ENCODE data around the gene PCDHGA3.
"Not testable (repeated sequence)": the region's sequence is repeated elsewhere in the genome, so short reads cannot be mapped to it uniquely, and the experiment has no call there.

The PCDHGA3 gene

DNA sequence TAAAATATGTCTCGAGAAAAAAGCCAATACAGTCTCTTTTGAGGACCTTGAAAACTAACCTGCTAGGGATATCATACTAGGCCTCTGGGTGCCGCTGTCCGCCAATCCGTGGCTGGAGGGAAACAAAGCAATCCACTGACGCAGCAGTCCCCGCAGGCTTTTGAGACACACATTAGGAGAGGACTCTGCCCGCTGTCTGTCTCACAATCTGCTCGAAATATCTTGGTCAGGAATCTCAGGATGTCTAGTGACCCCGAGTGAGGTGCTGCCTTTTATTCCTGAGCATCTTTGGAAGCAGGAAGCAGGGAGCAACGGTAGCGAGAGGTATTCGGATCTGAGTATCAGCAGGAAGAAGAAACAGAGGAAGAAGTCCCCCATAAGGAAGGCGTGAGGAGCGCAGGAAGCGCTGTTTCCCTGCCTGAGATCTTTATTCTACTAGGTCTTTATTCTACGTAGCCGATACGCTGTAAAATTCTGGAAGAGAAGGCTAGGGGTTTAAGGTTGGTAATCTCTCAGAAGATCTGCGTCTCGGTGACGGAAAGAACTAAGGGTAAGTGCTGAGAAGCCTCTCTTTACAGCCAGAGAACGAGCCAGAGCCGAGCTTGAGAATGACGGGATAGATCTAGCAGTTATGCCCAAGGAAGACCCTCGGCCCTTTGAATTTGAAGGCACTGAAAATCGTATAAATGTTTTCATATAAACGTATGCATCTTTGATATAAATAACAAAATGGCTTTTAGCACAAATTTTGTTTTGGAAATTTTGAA, 17.4 kb upstream of the PCDHGA3 start:
- ChIA-PET CTCF (interaction anchor here (0.5 to 5.3 kb wide), 2 partner anchors 13 to 1373 kb away, joined by 6 to 41 read pairs; partner anchors contain the start of gene PCDHGA2), POLR2A (interaction anchor here (0.7 kb wide), 1 partner anchor 38 kb away, joined by 3 read pairs; the partner anchor contains the start of gene PCDHGA5)
- H3K36me3 ChIP-seq (ENCODE audit: control insufficient read depth in 2 of 2, insufficient read depth in 1 of 2, low read length in 2 of 2) = no peaks in the 10 kb centered on the region
- no peak for TF ChIP-seq ZNF133 (tag by site-specific recombination; IDR thresholded peaks at IDR 0.05)
- 0 out of 2 replicates have a peak, but pooled peaks have one; percentile 16 for TF ChIP-seq TRIM28 (IDR thresholded peaks at IDR 0.05; ENCODE audit: borderline replicate concordance, low read length)
- peak; percentile 38 for TF ChIP-seq SETDB1 (IDR thresholded peaks at IDR 0.05; ENCODE audit: insufficient read length, low read length)
- H3K9me3 ChIP-seq (ENCODE audit: control insufficient read depth, insufficient read depth, low read depth, low read length) = no peaks in the 10 kb centered on the region
- H3K4me3 ChIP-seq (ENCODE audit: low read depth, low read length) = no peak overlapping the region
- no peak overlapping the region for H3K27ac ChIP-seq (ENCODE audit: extremely low read depth, low read depth, low read length)
- no peaks in the 10 kb centered on the region for H3K4me1 ChIP-seq (ENCODE audit: control insufficient read depth, insufficient read depth, low read length)

DNA sequence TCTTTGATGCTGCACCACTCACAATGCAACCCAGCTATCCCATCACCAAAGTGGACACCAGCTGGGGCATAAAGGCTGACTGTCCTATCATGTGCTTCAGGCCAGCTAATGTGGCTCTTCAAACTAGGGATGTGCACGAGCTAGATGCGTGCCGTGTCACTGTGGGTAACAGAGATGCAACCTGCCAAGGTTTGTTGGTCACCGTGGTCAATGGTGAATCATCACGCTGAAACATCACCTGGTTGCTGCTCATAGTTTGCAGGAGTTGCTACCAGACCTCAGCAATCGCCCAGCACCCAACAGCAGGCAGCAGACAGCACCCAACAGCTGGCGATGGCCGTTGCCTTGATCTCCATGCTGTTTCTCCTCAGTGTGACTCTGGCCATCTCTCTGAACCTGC, 15.4 kb upstream of the PCDHGA3 start:
- no peak overlapping the region for H3K27ac ChIP-seq (ENCODE audit: extremely low read depth, low read depth, low read length)
- CTCF ChIA-PET = interaction anchor here (0.6 to 5.3 kb wide), 6 partner anchors 8 to 587 kb away, joined by 3 to 41 read pairs (median 4); partner anchors contain the start of genes PCDHGA2, PCDHGB1 and TAF7
- no peaks in the 10 kb centered on the region for H3K9me3 ChIP-seq (ENCODE audit: control insufficient read depth, insufficient read depth, low read depth, low read length)
- H3K4me3 ChIP-seq (ENCODE audit: low read depth, low read length) = no peak overlapping the region
- TF ChIP-seq ZNF785 (tag by site-specific recombination; IDR thresholded peaks at IDR 0.05) = no peak
- no peak for TF ChIP-seq ZNF341 (tag by site-specific recombination; IDR thresholded peaks at IDR 0.05; ENCODE audit: low read depth)
- POLR2A ChIA-PET = interaction anchor here (1.1 kb wide), 1 partner anchor 291 kb away, joined by 3 read pairs; the partner anchor contains the start of gene DIAPH1
- no peaks in the 10 kb centered on the region for H3K4me1 ChIP-seq (ENCODE audit: control insufficient read depth, insufficient read depth, low read length)
- H3K36me3 ChIP-seq (ENCODE audit: control insufficient read depth in 2 of 2, insufficient read depth in 1 of 2, low read length in 2 of 2) = no peaks in the 10 kb centered on the region

DNA sequence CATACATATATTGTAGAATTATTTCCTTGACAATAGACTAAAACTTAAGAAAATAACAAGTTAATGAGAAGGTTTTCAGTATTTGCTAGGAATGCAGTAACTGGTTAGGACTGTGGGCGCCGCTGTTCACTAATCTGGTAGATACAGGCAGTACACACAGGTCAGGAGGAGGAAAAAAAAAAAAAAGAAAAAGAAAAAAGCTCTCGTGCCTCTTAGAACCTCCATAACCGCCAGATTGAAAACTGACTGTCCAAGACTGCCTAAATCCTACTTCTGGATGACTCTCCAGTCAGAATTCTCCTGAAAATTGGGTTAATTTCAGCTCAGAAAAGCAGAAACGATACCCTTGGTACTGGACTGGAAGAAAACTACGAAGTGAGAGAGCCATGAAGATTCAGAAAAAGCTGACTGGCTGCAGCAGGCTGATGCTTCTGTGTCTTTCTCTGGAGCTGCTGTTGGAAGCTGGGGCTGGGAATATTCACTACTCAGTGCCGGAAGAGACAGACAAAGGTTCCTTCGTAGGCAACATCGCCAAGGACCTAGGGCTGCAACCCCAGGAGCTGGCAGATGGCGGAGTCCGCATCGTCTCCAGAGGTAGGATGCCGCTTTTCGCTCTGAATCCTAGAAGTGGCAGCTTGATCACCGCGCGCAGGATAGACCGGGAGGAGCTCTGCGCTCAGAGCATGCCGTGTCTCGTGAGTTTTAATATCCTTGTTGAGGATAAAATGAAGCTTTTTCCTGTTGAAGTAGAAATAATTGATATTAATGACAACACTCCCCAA, 13.1 kb upstream of the PCDHGA3 start, which contains the start of gene PCDHGA1:
TSS of gene PCDHGA1 (plus strand) at position 216 of the 782 bp plus-strand sequence.
- no peaks in the 10 kb centered on the region for H3K36me3 ChIP-seq (ENCODE audit: control insufficient read depth in 2 of 2, insufficient read depth in 1 of 2, low read length in 2 of 2)
- H3K9me3 ChIP-seq (ENCODE audit: control insufficient read depth, insufficient read depth, low read depth, low read length) = no peaks in the 10 kb centered on the region
- H3K4me1 ChIP-seq (ENCODE audit: control insufficient read depth, insufficient read depth, low read length) = no peaks in the 10 kb centered on the region
- POLR2A ChIA-PET = interaction anchor here (2.1 kb wide), 1 partner anchor 10 kb away, joined by 10 read pairs; the partner anchor contains the start of gene TAF7
- no peak within 1 kb of the TSS for H3K4me3 ChIP-seq (ENCODE audit: low read depth, low read length)
- TF ChIP-seq ZNF654 (tag by site-specific recombination; IDR thresholded peaks at IDR 0.05; ENCODE audit: low read depth) (peak; percentile 60), KLF10 (tag by site-specific recombination; IDR thresholded peaks at IDR 0.05) (no peak), ZNF571 (tag by site-specific recombination; IDR thresholded peaks at IDR 0.05) (no peak), ZNF157 (tag by site-specific recombination; IDR thresholded peaks at IDR 0.05) (no peak), ZNF335 (tag by site-specific recombination; conservative IDR thresholded peaks at IDR 0.05) (peak; percentile 73), ZNF624 (tag by site-specific recombination; IDR thresholded peaks at IDR 0.05) (no peak)
- TF ChIP-seq, protein P1, sequence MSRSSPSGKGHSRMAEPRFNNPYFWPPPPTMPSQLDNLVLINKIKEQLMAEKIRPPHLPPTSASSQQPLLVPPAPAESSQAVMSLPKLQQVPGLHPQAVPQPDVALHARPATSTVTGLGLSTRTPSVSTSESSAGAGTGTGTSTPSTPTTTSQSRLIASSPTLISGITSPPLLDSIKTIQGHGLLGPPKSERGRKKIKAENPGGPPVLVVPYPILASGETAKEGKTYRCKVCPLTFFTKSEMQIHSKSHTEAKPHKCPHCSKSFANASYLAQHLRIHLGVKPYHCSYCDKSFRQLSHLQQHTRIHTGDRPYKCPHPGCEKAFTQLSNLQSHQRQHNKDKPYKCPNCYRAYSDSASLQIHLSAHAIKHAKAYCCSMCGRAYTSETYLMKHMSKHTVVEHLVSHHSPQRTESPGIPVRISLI (tag by site-specific recombination; IDR thresholded peaks at IDR 0.05) = peak; percentile 41; the same call in 1 of the 2 replicates
- CTCF ChIA-PET = interaction anchor here (0.6 to 5.3 kb wide), 23 partner anchors 9 to 1072 kb away, joined by 3 to 41 read pairs (median 4); partner anchors contain the start of genes PCDHB15, PCDHB8, PCDHGA11 and PCDHGA12
- no peak within 1 kb of the TSS for H3K27ac ChIP-seq (ENCODE audit: extremely low read depth, low read depth, low read length)

DNA sequence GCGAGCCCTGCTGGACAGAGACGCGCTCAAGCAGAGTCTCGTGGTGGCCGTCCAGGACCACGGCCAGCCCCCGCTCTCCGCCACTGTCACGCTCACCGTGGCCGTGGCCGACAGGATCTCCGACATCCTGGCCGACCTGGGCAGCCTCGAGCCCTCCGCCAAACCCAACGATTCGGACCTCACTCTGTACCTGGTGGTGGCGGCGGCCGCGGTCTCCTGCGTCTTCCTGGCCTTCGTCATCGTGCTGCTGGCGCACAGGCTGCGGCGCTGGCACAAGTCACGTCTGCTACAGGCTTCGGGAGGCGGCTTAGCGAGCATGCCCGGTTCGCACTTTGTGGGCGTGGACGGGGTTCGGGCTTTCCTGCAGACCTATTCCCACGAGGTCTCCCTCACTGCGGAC, 11.1 kb upstream of the PCDHGA3 start:
- not testable (repeated sequence) for H3K36me3 ChIP-seq (ENCODE audit: control insufficient read depth in 2 of 2, insufficient read depth in 1 of 2, low read length in 2 of 2); H3K27ac ChIP-seq (ENCODE audit: extremely low read depth, low read depth, low read length); H3K4me3 ChIP-seq (ENCODE audit: low read depth, low read length); H3K4me1 ChIP-seq (ENCODE audit: control insufficient read depth, insufficient read depth, low read length); H3K9me3 ChIP-seq (ENCODE audit: control insufficient read depth, insufficient read depth, low read depth, low read length)
- CTCF ChIA-PET = interaction anchor here (0.6 to 3.5 kb wide), 4 partner anchors 11 to 225 kb away, joined by 3 to 21 read pairs (median 10); partner anchors contain the start of genes PCDHGA3 and PCDHGB1
- POLR2A ChIA-PET = interaction anchor here (2.7 kb wide), 1 partner anchor 12 kb away, joined by 19 read pairs; the partner anchor contains the start of gene TAF7

All from HEK293 (cell line).